ENCODE results near the gene STXBP5. TPM values are rescaled to one million over a fixed set of nuclear protein-coding genes. Genes with fewer than 3 reads are reported as not detected.
A peak's percentile ranks its signal among the peaks of the same experiment; 100 is the strongest.

Gene STXBP5
- total and polyA plus RNA-seq, 2 of the 13 experiments (the other 11 are each of a cell fraction or from before 2014, with no cell fraction given) = 8.8 to 19.4 TPM

DNA sequence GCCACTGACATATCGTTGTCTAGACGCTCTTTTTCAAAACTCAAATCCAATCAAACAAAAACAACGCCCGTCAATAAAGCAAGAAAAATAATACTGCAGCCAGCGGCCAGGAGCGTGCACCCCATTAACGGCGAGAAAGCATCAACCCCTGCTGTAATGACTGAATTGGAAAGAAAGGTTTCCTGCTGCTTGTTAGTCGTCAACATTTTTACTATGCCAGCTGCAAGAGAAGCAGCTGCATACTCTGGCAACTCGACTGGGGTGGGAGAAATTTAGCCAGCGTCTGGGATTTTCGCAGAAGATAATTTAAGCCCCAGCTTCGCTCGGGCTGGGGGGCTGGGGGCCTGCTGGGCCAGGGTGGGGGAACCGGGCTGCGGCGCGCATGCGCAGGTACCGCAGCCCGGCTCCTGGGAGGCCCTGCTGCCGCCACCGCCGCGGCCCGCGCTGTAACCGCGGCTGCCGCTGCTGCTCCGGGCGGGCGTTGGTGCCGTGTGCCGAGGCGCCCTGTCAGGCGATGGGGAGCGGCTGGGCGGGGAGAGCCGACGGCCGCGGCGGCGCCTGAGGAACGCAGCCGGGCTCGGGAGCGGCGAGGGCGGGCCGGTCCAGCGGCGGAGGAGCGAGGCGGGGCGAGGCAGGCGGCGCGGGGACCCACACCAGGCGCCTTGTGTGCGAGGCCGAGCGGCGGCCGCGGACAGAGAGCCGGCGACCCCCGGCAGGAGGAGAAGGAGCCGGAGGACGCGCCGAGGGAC, 732 bp upstream of the STXBP5 start (continued):
- TF ChIP-seq NFAT5 (CRISPR knock-in tag; IDR thresholded peaks at IDR 0.05) (peak; percentile 41; the same call in 1 of the 2 replicates), ZMYM4 (CRISPR knock-in tag; IDR thresholded peaks at IDR 0.05) (no peak; the same call in none of the 2 replicates), ZNF563 (CRISPR knock-in tag; IDR thresholded peaks at IDR 0.05) (peak; percentile 23; the same call in 1 of the 2 replicates), ZNF615 (CRISPR knock-in tag; IDR thresholded peaks at IDR 0.05; ENCODE audit: borderline replicate concordance) (0 out of 2 replicates have a peak, but pooled peaks have one; percentile 66), NFE2L2 (IDR thresholded peaks at IDR 0.05; ENCODE audit: low read length) (no peak), KMT2B (CRISPR knock-in tag; IDR thresholded peaks at IDR 0.05) (no peak), NFYB (CRISPR knock-in tag; IDR thresholded peaks at IDR 0.05) (no peak), ZNF34 (CRISPR knock-in tag; IDR thresholded peaks at IDR 0.05; ENCODE audit: borderline replicate concordance) (no peak), TRIM24 (CRISPR knock-in tag; IDR thresholded peaks at IDR 0.05) (no peak), ZNF672 (CRISPR knock-in tag; IDR thresholded peaks at IDR 0.05) (peak; percentile 87; the same call in 1 of the 2 replicates), PRDM10 (CRISPR knock-in tag; IDR thresholded peaks at IDR 0.05; ENCODE audit: low read depth) (no peak), NKX3-1 (CRISPR knock-in tag; IDR thresholded peaks at IDR 0.05) (no peak), HNRNPH1 (optimal IDR thresholded peaks at IDR 0.05; ENCODE audit: low read depth, low read length) (no peak), KLF15 (CRISPR knock-in tag; IDR thresholded peaks at IDR 0.05; ENCODE audit: borderline replicate concordance) (no peak), KLF12 (CRISPR knock-in tag; IDR thresholded peaks at IDR 0.05; ENCODE audit: borderline replicate concordance) (peak; percentile 73; the same call in 1 of the 2 replicates), ZNF781 (CRISPR knock-in tag; IDR thresholded peaks at IDR 0.05; ENCODE audit: borderline replicate concordance, not compliant biosample characterization) (no peak), SALL1 (CRISPR knock-in tag; IDR thresholded peaks at IDR 0.05) (no peak), ZNF761 (CRISPR knock-in tag; conservative IDR thresholded peaks at IDR 0.05) (no peak), GATAD1 (CRISPR knock-in tag; IDR thresholded peaks at IDR 0.05) (0 out of 2 replicates have a peak, but pooled peaks have one; percentile 35)
- TF ChIP-seq, protein P1, sequence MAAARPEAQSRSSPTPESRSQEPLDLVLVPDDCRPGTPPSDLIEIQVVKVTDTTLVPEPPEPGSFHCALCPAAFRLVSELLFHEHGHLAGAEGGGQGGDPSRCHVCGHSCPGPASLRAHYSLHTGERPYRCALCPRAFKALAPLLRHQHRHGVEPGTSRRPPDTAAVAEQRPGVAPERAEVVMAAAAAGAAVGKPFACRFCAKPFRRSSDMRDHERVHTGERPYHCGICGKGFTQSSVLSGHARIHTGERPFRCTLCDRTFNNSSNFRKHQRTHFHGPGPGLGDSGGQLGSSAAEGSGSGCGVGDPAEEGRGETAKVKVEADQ (CRISPR knock-in tag; IDR thresholded peaks at IDR 0.05; ENCODE audit: borderline replicate concordance) = no peak
